ENCODE results near the gene ADAM23.

The ADAM23 gene

GRCh38 chr2:206502729-206503128, 59.4 kb downstream of the ADAM23 start:
- no peak overlapping the region for H3K27ac ChIP-seq
- TF ChIP-seq CTCF (conservative IDR thresholded peaks at IDR 0.05), result no peak
- TF ChIP-seq ZFX (IDR thresholded peaks at IDR 0.05), result no peak

GRCh38 chr2:206511283-206511682, 68.0 kb downstream of the ADAM23 start:
- TF ChIP-seq CTCF (conservative IDR thresholded peaks at IDR 0.05) (no peak), ZFX (IDR thresholded peaks at IDR 0.05) (no peak)
- H3K27ac ChIP-seq, result no peak overlapping the region

GRCh38 chr2:206512999-206513398, 69.7 kb downstream of the ADAM23 start:
- TF ChIP-seq CTCF (conservative IDR thresholded peaks at IDR 0.05), result no peak
- TF ChIP-seq ZFX (IDR thresholded peaks at IDR 0.05), result no peak
- H3K27ac ChIP-seq, result no peak overlapping the region

- no peak overlapping the region for H3K27ac ChIP-seq
- TF ChIP-seq ZFX (IDR thresholded peaks at IDR 0.05) (no peak), CTCF (conservative IDR thresholded peaks at IDR 0.05) (no peak)
Observed at GRCh38 chr2:206515580-206515979, 72.2 kb downstream of the ADAM23 start.

- no peak for TF ChIP-seq CTCF (conservative IDR thresholded peaks at IDR 0.05)
- no peak for TF ChIP-seq ZFX (IDR thresholded peaks at IDR 0.05)
- H3K27ac ChIP-seq, result no peak overlapping the region
Observed at GRCh38 chr2:206518997-206519396, 75.7 kb downstream of the ADAM23 start.

GRCh38 chr2:206520450-206520849, 77.1 kb downstream of the ADAM23 start:
- TF ChIP-seq ZFX (IDR thresholded peaks at IDR 0.05) (no peak), CTCF (conservative IDR thresholded peaks at IDR 0.05) (no peak)
- no peak overlapping the region for H3K27ac ChIP-seq

- TF ChIP-seq CTCF (conservative IDR thresholded peaks at IDR 0.05) (no peak), ZFX (IDR thresholded peaks at IDR 0.05) (no peak)
- no peak overlapping the region for H3K27ac ChIP-seq
Observed at GRCh38 chr2:206521115-206521514, 77.8 kb downstream of the ADAM23 start.
